NCI-H460 (cell line): Measurements from ENCODE around the gene ZNF165. TPM values are rescaled to one million over a fixed set of nuclear protein-coding genes. Genes with fewer than 3 reads are reported as not detected.
"Not testable (repeated sequence)": the region's sequence is repeated elsewhere in the genome, so short reads cannot be mapped to it uniquely, and the experiment has no call there.

Experiments
- DNase-seq: peaks from one replicate; pipeline ENCODE4 v3.0.0-alpha.2; 2016; ENCODE audit warnings: low read depth; ENCODE audit errors: extremely low read depth
- polyA plus RNA-seq: library from polyadenylated mRNA; depleted of rRNA; stranded (reverse); fragments of >200 nt; gene quantifications from 2 replicates; pipeline ENCODE4 v1.2.3, GENCODE V29; 2014; cell fraction: nucleus; rRNA removed
- total RNA-seq: library from RNA; depleted of rRNA; stranded (reverse); fragments of >200 nt; shearing (Covaris generic); gene quantifications from 2 replicates; pipeline ENCODE4 v1.2.3, GENCODE V29; 2014; rRNA removed

Gene ZNF165
- 0.84 and 1.1 TPM in 2 replicates for total RNA-seq
- polyA plus RNA-seq: 0.11 and 0.32 TPM in 2 replicates

DNA sequence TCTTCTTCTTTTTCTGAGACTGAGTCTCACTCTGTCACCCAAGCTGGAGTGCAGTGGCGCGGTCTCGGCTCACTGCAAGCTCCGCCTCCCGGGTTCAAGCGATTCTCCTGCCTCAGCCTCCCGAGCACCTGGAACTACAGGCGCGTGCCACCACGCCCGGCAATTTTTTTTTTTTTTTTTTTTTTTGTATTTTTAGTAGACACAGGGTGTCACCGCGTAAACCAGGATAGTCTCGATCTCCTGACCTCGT, at the start of gene ZNF165:
Gene ZNF165 (plus strand): TSS at position 188 of the 250 bp plus-strand sequence. CDS start 4,913 bp downstream, outside the sequence.
- not testable (repeated sequence) for DNase-seq

DNA sequence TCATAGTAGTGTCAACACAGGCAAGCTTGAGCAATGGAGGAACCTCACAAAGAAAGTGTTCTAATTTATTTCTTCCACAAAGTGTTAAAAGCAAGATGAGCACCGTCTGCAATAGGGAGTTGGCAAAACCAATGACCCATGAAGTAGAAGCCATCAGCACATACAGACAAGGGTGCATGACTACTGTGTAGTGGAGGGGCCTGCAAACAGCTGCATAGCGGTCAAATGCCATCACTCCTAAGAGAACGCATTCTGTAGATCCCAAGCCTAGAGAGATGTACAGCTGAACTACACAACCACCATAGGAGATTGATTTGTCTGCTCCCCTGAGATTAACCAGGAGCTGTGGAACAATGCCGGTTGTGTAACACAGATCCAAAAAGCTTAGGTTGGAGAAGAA, 26.8 kb upstream of the ZNF165 start:
- no peak for DNase-seq

GRCh38 chr6:28060405-28060804, 20.0 kb upstream of the ZNF165 start:
- no peak for DNase-seq

DNA sequence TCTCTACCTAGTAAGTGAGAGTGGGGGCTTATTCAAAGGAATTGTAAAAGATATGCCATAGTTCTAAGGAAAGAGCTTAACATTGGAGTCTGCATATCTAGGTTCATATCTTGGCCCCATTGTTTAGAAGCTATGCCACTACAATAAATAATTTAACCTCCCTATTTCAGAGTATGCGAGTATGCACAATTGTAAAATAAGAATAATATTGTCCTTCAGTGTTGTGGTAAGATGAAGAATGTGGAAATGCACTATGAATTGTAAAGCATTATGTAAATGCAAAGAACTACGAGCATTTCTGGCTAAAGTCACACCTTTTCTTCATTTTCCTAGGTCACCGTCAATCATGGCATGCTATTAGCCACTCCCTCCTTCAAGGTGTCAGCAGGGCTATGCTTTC, 16.1 kb upstream of the ZNF165 start:
- no peak for DNase-seq

- no peak for DNase-seq
Measured at GRCh38 chr6:28068067-28068466, 12.3 kb upstream of the ZNF165 start.

DNA sequence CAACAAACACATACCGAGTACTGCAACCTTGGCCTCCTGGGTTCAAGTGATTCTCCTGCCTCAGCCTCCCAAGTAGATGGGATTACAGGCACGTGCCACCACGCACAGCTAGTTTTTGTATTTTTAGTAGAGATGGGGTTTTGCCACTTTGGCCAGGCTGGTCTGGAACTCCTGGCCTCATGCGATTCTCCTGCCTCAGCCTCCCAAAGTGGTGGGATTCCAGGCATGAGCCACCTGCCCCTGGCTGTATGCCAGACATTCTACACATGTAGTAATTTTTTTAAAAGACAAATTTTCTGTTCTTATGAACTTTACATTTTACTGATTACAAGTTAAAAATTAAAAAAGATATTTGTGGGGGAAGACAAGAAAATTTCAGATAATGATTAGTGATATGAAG, 9.4 kb upstream of the ZNF165 start:
- not testable (repeated sequence) for DNase-seq

- DNase-seq: no peak
Measured at GRCh38 chr6:28078050-28078449, 2.3 kb upstream of the ZNF165 start.

DNA sequence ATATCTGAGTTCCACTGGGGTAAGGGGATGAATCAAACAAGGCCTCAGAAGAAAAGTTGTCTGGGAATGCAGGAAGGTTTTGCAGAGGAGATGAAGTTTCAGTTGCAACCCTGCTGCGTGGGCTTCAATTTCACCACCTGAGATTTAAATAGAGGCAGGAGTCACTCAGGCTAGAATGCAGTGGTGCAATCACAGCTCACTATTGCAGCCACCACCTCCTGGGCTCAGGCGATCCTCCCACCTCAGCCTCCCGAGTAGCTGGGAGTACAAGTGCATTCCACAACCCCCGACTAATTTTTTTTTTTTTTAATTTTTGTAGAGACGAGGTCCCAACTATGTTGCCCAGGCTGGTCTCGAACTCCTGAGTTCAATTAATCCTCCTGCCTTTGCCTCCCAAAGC, 1.5 kb upstream of the ZNF165 start:
- no peak for DNase-seq

DNA sequence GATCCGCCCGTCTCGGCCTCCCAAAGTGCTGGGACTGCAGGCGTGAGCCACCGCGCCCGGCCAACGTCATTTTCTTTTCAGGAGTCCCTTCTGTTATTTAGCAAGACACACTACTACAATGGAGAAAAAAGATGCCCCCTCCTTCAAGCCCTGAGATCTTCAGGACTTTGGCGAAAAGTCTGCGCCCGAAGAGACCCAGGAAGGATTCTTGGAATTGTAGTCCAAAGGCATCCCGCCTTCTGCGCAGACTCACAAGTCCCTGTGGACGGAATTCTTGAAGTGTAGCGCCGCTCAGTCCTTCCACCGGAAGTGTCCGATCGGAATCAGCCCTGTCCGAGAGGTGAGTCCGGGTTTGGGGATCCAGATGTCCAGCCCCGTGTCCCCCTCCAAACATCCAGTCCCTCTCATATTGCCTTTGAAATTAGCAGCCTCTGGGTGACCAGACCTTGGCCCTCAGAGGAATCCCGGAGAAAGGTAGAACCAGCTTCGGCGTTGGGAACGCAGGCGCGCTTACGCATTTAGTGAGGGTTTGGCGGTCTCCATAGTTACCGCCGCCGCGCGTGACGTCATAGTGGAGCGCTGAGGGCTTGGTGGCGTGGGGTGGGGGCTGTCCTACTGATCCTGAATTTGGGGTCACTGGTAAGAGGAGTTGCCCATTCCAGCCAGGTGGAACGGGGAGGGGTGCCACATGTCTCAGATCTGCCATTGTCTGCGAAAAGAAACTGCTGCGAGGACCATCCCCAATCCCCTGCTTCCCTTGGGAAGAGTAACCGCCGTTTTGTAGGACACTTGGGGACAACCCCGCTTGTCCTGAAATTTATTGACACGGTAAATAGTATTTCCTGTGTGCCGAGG, 490 bp downstream of the ZNF165 start:
- peak; percentile 91 for DNase-seq

DNA sequence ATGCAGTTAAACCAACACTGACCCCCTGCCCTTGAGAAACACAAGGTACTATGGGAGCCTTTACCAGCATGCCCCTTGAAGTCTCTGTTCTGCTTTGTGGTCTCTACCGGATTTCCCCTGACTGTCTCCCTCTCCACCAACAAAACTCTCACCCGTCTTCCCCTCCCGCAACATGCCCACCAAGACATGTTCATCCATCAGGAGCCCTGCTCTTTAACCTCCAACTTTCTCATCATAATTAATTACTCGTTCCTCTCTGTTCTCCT, 1.1 kb downstream of the ZNF165 start:
- DNase-seq: no peak

DNA sequence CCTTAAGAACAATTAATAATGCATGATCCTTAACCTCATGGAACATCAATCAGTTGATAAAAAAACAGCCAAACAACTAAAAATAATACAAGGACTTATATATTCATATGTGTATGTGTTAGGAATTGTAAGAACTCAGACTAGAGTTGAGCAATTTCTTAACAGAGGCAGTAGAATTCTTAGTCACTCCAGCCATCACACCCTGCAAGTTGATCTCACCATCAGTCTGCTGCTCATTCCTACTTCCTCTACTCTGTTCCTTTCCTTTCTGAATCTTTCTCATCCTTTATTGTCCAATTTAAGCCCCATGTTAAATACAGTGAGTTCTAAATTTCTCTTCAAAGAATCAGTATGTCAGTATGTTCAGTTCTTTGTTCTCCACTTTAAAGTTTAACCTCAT, 2.6 kb downstream of the ZNF165 start:
- no peak for DNase-seq

DNA sequence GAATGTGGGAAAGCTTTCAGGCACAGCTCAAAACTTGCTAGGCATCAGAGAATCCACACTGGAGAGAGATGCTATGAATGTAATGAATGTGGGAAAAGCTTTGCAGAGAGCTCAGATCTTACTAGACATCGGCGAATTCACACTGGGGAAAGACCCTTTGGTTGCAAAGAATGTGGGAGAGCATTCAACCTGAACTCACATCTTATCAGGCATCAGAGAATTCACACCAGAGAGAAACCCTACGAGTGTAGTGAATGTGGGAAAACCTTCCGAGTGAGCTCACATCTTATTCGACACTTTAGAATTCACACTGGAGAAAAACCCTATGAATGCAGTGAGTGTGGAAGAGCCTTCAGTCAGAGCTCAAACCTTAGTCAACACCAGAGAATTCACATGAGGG, 8.7 kb downstream of the ZNF165 start:
- no peak for DNase-seq

DNA sequence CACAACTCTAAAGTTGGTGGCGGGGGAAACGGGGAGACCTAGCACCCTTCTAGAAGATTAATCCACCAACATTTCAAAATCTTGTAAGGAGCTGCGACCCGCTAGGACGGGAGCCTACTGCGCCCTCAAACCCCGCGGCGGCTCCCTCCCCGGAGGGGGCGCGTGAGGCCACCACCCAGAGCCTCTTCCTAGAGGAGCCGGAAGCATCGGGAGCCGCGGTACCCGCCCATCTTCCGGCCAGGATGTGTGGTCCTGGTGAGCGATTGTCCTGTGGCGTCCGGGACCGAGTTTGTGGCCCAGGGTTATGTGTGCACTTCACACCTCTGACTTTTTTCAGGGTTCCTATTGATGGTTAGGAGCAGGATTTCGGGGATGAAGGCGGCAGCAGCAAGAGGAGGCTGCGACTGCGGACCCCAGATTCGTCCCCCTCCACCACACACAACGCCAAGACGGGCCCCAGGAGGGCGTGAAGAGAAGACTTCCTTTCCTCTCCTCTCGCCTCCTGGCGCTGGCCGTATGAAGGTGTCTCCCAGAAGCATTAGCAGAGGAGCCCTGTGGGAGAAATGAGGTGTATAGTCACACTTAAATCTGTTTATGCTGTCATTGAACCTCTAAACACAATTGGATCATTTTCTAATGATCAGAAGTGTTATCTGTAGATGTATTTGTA, 10.7 kb downstream of the ZNF165 start:
- DNase-seq: no peak

DNA sequence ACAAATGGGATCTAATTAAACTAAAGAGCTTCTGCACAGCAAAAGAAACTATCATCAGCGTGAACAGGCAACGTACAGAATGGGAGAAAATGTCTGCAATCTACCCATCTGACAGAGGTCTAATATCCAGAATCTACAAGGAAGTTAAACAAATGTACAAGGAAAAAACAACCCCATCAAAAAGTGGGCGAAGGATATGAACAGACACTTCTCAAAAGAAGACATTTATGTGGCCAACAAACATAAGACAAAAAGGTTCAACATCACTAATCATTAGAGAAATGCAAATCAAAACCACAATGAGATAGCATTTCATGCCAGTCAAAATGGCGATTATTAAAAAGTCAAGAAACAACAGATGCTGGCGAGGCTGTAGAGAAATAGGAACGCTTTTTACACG, 21.9 kb downstream of the ZNF165 start:
- DNase-seq: not testable (repeated sequence)

GRCh38 chr6:28102699-28103098, 22.3 kb downstream of the ZNF165 start:
- not testable (repeated sequence) for DNase-seq

DNA sequence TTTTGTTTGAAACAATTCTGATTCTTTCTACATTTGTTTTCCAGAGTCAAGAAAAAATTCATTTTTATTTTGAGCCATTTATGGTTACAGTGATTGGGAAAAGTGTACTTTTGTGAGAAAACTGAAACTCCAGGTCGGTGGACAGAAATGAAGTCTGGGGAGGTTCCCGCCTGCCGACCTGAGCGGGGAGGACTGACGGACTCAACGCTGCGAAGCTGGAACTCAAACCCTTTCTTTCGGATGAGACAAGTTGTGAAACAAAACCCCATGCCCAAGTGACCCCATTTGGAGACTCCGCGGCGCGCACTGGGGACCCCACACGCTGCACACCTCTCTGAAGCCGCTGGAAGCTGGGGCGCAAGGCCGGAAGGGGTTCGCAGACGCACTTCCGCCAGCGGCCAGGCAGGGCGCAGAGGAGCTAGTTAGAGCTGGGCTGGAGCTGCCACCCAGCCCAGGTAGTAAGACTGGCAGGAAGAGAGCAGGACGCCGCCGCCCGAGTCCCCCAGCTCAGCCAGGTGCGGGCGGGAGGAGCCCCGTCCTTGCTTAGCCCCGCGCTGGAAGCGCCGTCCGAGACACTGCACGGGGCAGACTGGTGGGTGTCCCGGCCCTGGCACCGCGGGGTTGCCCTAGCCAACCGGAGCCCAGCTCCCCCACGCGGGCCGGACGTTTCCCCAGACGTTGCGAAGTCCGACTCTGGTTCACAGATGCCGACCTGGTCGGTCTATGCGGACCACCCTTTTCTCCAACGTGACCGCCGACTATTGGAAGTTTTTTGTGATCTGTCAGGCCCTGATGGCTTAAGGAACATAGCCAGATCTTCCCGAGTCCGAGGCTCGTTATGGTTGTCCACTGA, 24.2 kb downstream of the ZNF165 start:
- DNase-seq: peak; percentile 60

DNA sequence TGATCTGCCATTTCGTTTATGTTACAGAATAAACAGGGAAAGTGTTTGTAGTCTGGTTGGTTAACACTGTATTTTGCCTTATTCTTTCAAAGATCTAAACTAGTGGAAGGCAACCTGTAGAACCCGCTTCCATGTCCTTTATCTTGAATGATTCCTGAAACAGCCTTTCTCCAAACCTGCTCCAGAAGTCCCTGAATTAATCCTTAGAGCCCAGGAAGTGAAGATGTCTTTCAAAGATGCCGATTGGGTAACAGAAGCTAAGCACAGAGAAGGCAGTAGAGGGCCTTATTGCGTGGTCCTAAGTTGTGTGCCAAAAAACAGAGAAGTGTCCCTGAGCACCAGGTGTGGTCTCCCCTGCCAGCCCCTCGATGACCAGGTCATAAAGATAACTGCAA, 24.9 kb downstream of the ZNF165 start:
- no peak for DNase-seq

GRCh38 chr6:28107506-28107905, 27.1 kb downstream of the ZNF165 start:
- no peak for DNase-seq

GRCh38 chr6:28111964-28112363, 31.6 kb downstream of the ZNF165 start:
- DNase-seq: no peak

DNA sequence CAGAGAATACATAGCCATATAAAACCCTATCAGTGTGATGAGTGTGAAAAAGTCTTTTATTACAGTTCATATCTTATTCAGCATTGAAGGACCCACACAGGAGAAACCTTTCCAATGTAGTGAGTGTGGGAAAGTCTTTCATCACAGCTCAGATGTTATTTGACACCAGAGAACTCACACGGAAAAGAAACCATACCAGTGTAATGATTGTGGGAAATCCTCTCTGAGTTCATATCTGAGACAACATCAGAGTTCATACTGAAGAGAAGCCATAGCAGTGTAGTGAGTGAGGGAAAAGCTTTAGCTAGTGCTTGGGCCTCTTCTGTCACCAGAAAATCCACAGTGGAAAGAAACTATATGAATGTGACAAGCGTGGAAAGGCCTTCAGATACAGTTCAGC, 35.4 kb downstream of the ZNF165 start:
- no peak for DNase-seq

- DNase-seq: no peak
Measured at GRCh38 chr6:28117386-28118050, 37.1 kb downstream of the ZNF165 start.
